Epidermal melanocyte (primary cell): ENCODE data around the gene C1orf185.
"Not testable (repeated sequence)": the region's sequence is repeated elsewhere in the genome, so short reads cannot be mapped to it uniquely, and the experiment has no call there.

Source experiments
- DNase-seq: peaks from one replicate; pipeline ENCODE4 v3.0.0; 2011; ENCODE audit warnings: low spot score; ENCODE audit not compliant: insufficient read length

C1orf185 gene

DNA sequence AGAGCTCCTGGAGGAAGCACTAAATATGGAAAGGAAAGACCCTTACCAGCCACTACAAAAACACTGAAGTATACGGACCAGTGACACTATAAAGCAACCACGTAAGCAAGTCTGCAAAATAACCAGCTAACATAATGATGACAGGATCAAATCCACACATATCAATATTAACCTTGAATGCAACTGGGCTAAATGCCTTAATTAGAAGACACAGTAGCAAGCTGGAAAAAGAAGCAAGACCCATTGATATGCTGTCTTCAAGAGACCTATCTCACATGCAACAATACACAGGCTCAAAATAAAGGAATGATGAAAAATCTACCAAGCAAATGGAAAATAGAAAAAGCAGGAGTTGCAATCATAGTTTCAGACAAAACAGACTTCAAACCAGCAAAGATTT is 31.0 kb downstream of the C1orf185 start:
- no peak for DNase-seq

DNA sequence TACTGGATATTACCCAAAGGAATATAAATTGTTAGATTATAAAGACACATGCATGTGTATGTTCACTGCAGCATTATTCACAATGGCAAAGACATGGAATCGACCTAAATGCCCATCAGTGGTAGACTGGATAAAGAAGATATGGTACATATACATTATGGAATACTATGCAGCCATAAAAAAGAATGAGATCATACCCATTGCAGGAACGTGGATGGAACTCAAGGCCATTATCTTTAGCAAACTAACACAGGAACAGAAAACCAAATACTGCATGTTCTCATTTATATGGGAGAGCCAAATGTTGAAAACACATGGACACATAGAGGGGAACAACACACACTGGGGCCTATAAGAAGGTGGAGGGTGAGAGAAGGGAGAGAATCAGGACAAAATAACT is 35.7 kb downstream of the C1orf185 start:
- DNase-seq: not testable (repeated sequence)

DNA sequence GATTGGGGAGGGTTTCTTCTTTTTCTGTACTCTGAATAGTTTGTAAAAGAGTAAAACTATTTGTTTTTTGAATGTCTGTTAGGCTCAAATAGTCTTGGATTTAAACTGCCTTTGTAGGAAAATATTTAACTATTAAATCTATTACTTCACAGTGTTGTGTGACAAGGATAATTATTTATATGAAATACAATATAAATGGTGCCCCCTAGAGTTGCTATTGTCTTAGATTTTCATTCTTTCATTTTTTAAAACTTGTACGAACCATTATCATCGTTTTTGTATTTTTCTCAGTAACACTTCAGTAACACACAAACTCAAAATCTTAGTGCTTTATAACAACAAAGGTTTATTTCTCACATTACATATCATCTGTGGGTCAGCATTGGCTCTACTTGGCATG is 37.4 kb downstream of the C1orf185 start:
- DNase-seq: no peak

DNA sequence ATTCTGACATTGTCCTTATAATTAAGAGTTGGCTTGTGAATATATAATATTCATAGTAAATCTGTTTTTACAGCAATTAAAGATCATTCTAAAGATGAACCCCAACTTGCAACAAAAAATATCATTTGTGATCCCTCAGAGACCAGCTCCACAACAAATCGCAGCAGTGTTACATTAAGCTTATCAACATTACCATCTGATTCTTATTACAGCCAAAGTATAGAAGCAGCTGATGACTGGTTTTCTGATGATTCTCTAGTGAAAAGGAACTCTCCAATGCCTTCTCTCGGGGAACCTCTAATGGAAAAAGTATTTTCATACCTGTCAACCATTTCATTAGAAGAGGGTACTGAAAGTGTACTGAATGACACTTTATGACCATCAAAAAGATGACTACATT is 45.4 kb downstream of the C1orf185 start:
- no peak for DNase-seq

DNA sequence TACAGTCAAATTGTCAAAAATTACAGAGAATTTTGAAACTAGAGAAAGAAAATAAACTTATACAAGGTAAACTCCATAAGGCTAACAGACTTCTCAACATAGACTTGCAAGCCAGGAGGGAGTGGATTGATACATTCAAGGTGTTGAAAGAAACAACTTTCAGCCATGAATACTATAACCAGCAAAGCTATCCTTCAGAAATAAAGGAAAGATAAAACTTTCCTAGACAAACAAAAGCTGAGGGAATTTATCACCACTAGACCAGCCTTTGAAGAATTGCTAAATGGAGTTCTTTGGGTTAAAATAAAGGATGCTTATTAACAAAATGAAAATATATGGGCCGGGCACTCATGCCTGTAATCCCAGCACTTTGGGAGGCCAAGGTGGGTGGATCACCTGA is 52.7 kb downstream of the C1orf185 start:
- DNase-seq: no peak

DNA sequence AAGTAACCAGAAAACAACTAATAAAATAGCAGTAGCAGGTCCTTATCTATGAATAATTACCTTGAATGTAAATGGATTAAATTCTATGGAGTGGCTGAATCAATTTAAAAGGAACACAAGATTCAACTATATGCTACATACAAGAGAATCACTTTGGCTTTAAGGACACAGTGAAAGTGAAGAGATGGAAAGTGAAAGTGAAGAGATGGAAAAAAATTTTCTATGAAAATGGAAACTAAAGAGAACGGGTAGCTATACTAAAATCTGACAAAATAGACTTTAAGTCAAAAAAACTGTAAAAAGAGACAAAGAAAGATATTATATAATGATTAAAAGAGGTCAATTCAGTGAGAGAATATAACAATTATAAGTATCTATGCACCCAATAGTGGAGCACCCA is 54.7 kb downstream of the C1orf185 start:
- DNase-seq: no peak

DNA sequence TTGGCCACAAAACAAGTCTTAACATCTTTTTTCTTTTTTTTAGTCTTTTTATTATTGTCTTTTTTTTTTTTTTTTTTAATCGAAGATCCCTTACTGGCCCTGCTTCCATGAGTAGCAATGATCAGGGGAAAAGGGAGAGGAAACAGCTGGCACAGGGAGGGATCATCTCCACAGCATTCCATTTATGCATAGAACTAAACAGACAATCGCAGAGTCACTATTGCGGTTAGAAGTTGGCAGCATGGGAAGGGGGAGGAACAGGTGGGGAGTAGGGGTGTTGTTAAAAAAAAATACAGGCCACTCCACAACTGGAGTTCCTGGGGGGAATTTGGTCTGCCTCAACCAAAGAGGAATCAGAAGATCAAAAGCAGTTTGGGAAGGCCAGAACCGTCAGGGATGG is 55.4 kb downstream of the C1orf185 start:
- DNase-seq: no peak

DNA sequence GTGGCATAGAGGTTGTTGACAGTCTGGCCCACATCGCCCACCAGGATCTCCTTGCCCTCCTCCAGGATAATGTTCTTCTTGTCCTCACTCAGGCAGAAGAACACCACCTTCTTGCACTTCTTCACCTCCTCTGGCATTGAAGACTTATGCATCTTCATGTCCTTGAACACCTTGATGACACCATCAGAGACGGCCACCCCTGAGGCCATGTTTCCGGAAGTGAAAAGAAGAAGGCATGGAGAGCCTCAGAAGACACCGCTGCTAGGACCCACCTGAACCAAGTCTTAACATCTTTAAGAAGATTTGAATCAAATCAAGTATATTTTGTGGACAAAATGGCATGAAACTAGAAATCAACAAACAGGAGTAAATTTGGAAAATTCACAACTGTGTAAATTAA is 56.2 kb downstream of the C1orf185 start:
- no peak for DNase-seq

DNA sequence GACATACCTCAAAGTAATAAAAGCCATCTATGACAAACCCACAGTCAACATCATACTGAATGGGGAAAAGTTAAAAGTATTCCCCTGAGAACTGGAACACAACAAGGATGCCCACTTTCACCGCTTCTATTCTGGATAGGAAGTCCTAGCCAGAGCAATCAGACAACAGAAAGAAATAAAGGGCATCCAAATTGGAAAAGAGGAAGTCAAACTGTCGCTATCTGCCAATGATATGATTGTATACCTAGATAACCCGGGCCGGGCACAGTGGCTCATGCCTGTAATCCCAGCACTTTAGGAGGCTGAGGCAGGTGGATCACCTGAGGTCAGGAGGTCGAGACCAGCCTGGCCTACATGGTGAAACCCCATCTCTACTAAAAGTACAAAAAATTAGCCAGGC is 60.5 kb downstream of the C1orf185 start:
- DNase-seq: not testable (repeated sequence)

DNA sequence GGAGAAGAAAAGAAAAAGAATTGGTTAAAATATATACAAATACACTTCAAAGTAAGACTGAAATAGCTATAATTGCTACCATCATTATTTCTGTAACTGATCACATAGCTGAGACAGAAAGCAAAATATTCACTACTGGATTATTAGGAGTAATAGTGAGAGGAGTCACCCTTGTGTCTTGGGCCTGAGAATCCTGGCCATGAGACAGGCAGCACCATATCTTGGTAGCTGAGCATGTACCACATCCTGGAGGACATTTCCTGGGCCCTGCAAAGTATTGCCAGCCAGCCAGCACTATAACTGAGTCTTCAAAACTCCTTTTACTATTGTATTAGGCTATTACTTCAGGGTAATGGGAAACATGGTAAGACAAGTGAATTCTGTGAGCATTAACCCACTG is 63.5 kb downstream of the C1orf185 start:
- DNase-seq: no peak

DNA sequence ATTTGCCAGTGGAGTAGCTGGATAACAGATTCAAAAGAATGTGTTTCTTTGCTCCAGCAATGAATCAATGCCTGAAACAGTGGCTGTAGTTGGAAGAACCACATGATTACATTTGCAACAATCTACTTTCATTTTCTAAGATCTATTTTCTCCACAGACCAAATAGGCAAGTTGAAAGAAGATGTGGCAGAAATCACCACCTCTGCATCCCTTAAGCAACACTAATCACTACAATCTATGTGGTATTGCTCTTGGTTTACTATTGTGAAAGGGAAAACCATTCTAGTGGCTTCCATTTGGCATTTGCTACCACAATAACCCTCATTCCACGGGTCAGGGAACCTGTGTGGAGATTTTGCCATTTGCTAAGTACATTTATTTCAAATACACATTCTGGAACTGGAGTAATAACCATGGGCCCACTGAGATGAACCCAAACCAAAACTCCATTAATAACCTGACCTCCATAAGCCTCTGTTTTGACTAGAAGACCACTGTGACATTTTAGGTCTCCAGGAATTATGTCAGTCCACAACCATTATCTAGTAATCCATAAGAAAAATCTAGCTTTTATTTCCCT is 66.3 kb downstream of the C1orf185 start:
- no peak for DNase-seq

DNA sequence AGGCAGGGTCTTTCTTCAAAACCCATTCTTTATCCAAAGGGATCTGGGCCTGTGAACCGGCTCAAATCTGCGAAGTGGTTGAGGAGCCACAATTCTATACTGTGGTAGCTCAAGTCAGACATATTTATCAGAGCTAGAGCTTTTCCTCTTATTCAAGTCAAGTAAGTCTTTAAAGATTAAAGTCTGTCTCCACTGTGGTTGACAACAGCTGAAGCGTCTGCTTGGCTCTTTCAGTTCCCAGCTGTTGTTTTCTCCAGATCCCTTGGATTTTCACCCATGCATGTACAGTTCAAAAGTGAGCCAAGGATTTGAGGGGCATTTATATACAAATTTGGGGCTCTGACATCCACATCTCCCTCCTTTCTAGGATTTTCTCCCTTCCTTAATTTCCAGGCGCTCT is 66.9 kb downstream of the C1orf185 start:
- DNase-seq: no peak

DNA sequence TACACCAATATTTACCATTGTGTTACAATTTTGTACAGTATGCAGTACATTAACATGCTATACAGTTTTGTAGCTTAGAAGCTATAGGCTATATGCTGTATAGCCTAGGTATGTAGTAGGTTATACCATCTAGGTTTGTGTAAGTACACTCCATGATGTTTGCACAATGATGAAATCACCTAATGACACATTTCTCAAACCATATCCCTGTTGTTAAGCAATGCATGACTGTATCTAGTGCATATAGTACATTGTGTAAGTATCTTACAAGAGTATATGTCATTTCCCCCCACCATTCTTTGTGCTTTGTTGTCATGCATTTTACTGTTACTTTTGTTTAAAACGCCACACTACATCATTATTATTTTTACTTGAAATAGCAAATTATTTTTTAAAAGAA is 68.3 kb downstream of the C1orf185 start:
- no peak for DNase-seq

DNA sequence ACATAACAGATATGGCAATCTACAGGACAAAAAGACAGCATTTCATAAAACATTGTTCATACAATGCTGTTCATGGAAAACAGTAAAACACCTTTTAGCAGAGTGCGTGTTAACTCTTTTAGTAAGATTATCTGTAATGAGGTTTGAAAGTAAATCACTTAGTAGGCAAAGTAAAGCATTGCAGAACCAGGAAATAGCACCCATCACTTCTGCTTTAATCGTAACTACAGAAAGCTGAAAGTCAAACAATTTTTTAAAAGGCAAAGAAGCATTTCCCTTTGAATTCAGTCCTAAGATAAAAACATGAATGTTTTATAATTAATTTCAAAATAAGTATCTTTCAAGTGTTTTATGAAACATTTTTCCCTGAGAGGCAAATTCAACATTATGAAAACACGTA is 70.8 kb downstream of the C1orf185 start:
- DNase-seq: no peak

DNA sequence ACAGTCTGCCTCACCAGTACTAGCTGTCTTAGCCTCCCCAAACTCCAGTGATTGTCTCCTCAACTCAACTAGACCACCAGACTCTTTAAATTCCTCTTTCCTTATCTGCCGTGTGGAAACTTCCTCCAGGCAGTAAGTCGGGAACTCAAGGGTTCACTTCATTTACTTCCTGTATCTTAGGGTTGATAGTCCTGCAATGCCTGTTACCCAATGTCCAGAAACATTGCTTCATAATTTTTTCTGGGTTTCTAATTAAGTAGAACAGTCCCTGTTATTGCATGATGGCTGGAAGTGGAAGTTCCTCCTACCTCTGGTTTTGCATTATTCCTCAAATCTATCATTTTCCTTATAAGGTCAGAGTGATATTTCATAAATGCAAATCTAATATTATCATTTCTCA is 73.2 kb downstream of the C1orf185 start:
- no peak for DNase-seq

DNA sequence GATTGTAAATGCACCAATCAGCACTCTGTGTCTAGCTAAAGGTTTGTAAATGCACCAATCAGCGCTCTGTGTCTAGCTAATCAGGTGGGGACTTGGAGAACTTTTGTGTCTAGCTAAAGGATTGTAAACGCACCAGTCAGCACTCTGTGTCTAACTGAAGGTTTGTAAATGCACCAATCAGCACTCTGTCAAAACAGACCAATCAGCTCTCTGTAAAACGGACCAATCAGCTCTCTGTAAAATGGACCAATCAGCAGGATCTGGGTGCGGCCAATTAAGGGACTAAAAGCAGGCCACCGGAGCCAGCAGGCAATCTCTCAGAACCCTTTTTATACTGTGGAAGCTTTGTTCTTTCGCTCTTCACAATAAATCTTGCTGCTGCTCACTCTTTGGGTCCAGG is 76.0 kb downstream of the C1orf185 start:
- not testable (repeated sequence) for DNase-seq

DNA sequence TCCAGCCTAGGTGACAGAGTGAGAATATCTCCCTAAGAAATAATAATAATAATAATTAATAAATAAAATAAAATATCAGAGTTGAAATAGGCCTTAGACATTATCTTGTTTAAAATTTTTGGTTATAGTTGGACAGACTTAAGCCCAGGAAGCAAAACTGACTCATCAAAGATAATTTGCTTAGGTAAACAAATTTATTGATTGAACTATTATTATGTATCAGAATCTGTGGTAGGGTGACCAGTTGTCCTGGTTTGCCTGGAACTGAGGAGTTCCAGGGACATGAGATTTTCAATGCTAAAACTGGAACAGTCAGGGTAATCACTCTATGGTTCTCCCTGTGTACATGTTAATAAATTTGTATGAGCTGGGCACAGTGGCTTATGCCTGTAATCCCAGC is 86.2 kb downstream of the C1orf185 start:
- no peak for DNase-seq

DNA sequence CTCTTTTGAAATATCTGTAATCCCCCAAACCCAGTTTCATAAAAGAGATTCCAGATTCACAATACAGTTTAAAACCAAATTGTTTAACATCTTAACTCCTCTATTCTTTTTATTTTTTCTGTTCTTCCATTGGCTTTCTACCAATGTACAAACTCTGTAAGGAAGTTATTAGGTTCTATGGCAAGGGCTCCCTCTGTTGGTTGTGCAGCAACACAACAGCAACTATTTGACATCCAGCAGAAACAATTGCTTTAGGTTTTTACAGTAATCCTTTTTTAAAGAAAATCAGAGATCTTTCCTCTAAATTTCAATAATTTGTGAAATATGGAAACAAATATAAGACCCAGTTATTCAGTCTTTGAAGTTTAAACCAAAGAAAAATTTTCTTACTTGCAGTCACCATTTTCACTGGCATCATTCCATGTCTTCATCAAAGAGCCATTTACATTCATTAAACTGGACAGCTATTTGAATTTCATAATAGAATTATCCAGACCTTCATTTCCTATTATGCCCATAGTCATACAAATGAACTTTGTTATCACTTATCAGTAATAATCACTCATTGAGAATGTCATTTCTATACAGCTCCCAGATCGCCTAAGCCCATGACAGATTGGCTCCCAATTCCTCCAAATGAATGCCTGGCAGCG is 87.5 kb downstream of the C1orf185 start:
- DNase-seq: peak; percentile 83

DNA sequence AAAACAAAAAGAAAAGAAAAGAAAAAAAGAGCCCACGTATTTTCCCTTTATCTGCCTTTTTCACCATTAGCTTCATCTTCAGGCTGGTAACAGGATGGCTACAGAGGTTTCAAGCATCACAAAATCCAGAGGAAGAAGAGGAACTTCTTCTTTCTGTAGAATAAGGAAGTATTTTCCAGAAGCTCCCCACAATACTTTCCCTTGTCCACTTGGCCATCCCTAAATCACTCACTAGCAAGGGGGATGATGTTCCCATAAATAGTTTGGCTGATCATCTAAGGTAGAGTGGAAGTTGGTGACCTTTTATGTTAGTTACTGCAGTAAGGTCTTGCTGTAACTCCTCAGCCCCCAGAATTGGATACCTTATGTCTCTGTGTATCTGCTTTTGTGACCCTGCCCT is 88.9 kb downstream of the C1orf185 start:
- no peak for DNase-seq

DNA sequence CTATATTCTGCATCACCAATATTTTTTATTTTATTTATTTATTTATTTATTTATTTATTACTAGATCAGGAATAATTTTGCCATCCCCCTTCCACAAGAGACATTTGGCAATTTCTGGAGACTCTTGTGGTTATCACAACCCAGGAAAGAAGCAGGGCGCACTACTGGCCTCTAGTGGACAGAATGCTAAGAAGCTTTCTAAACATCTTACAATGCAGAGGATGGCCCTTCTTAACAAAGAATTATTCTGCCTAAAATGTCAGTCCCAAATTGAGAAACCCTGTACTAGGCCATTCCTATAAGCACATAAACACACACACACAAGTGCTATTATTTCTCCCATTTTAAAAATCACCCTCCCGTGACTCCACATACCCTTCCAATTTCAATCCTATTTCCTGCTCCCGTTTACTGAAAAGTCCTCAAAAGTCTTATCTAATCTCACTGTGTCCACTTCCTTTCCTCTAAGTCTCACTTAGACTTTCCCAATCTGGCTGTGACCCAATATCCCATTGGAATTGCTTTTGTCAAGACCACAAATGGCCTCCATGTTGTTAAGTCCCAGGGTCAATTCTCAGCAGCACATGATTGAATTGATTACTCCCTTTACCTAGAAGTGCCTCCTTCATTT is 90.3 kb downstream of the C1orf185 start:
- peak; percentile 50 for DNase-seq

DNA sequence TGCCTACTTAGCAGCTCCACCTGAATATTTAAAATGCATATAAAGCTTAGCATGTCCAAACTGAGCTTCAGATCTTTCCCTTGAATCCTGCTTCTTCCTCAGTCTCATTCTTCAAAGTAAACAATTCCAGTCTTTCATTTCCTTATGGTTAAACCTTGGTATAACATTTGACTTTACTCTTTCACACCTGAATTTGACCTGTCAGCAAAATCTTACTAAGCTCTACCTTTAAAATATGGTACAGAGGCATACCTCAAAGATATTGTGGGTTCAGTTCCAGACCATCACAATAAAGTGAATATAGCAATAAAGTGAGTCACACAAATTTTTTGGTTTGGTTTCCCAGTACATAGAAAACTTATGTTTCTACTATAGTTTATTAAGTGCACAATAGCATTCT is 91.5 kb downstream of the C1orf185 start:
- DNase-seq: no peak
